ENCODE measurements around the gene GPR155. TPM values are rescaled to one million over a fixed set of nuclear protein-coding genes. Genes with fewer than 3 reads are reported as not detected.

Gene GPR155
- total RNA-seq, 4 donors from 2014 or later, result 28.8 to 43.2 (median 39.1) TPM

DNA sequence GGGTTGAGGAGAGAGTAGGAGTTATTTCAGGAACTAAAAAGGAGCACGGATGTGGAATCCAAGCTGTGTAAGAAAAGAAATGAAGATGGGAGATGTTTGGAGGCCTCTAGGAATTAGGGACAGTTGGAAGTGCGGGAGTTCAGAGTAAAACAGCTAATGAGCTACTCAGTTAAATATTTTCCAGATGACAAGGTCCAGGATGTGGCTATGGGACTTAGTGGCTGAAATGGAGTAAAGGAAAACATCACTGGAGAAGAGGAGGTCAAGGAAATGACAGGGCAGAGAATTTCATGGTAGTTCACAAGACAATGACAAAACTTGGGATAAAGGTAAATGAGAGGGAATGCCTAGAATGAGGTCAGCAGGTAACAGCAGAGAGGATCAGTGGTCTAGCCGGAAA lies 13.0 kb downstream of the GPR155 start:
- no peak for DNase-seq (ENCODE audit: extremely low spot score)
- H3K4me3 ChIP-seq, result no peak overlapping the region
- TF ChIP-seq POLR2AphosphoS5 (IDR thresholded peaks at IDR 0.05), result no peak
- intact Hi-C loops (cut with DNase I), result no loop called here
- WGBS, result 65% methylated on average over 3 of the region's 3 CpGs
- no peaks in the 10 kb centered on the region for H3K9me3 ChIP-seq
- H3K4me1 ChIP-seq, result no peaks in the 10 kb centered on the region
- peaks cover 0 to 13% (median 4%) of the 10 kb centered on the region in 4 donors for H3K36me3 ChIP-seq
- H3K27ac ChIP-seq (replicated peaks in 1 of 4), result no peak overlapping the region
- H3K27me3 ChIP-seq, result no peaks in the 10 kb centered on the region

DNA sequence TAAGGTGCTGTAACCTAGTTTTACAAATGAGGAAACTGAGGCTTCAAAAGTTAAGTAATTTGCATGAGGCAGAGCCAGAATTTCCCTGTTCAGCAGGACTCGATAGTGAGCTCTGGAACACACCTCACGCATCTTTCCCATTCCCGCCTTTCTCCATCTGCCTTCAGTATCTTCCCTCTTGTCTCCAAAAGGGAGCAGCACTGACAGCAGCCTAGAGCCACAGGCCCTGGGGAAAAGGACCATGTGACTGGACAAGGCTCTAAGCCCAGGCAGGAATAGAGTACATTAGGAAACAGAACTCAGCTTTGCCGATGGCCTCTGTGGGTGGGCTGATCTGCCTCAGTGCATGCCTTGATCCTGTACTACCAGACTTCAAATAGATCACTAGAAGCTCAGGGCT lies 21.5 kb downstream of the GPR155 start:
- no peak overlapping the region for H3K4me3 ChIP-seq
- no peaks in the 10 kb centered on the region for H3K9me3 ChIP-seq
- 77% methylated on average over 4 of the region's 4 CpGs for WGBS
- TF ChIP-seq POLR2A (IDR thresholded peaks at IDR 0.05; ENCODE audit: low read depth), result no peak
- TF ChIP-seq EP300 (IDR thresholded peaks at IDR 0.05), result no peak
- no peak for TF ChIP-seq POLR2AphosphoS5 (IDR thresholded peaks at IDR 0.05)
- TF ChIP-seq, protein P1, sequence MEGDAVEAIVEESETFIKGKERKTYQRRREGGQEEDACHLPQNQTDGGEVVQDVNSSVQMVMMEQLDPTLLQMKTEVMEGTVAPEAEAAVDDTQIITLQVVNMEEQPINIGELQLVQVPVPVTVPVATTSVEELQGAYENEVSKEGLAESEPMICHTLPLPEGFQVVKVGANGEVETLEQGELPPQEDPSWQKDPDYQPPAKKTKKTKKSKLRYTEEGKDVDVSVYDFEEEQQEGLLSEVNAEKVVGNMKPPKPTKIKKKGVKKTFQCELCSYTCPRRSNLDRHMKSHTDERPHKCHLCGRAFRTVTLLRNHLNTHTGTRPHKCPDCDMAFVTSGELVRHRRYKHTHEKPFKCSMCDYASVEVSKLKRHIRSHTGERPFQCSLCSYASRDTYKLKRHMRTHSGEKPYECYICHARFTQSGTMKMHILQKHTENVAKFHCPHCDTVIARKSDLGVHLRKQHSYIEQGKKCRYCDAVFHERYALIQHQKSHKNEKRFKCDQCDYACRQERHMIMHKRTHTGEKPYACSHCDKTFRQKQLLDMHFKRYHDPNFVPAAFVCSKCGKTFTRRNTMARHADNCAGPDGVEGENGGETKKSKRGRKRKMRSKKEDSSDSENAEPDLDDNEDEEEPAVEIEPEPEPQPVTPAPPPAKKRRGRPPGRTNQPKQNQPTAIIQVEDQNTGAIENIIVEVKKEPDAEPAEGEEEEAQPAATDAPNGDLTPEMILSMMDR (IDR thresholded peaks at IDR 0.05), result no peak
- H3K27me3 ChIP-seq, result no peaks in the 10 kb centered on the region
- intact Hi-C loops (cut with DNase I), result no loop called here
- H3K36me3 ChIP-seq, result peaks cover 0 to 53% (median 18%) of the 10 kb centered on the region in 4 donors
- no peak for DNase-seq (ENCODE audit: extremely low spot score)
- no peak overlapping the region for H3K27ac ChIP-seq (replicated peaks in 1 of 4)
- peaks cover 0 to 3% (median 0%) of the 10 kb centered on the region in 4 donors for H3K4me1 ChIP-seq

DNA sequence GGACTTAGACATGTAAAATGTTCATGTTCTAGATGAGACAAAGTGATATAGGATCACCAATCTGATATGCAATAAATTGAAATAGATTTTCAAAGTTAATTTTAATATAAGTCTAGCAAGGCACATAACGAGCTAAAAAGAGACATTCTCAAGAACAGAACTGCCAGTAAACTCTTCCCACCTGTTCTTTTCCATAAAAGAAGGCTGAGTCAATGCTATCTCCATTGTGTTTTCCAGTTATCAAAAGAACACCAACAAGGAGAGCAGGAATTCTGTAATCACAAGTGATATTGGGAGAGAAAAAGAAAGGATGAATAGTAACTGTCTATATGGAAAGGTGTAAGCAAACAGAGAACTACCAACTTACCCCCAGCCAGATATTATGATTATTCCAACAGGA lies 25.6 kb downstream of the GPR155 start:
- Histone ChIP-seq H3K4me1 (peaks cover 0 to 3% (median 0%) of the 10 kb centered on the region in 4 donors), H3K27ac (replicated peaks in 1 of 4) (no peak overlapping the region), H3K4me3 (no peak overlapping the region), H3K36me3 (peaks cover 15 to 72% (median 42%) of the 10 kb centered on the region in 4 donors), H3K9me3 (no peaks in the 10 kb centered on the region), H3K27me3 (no peaks in the 10 kb centered on the region)
- no peak for DNase-seq (ENCODE audit: extremely low spot score)
- TF ChIP-seq POLR2A (IDR thresholded peaks at IDR 0.05; ENCODE audit: low read depth) (no peak), POLR2AphosphoS5 (IDR thresholded peaks at IDR 0.05) (no peak), EP300 (IDR thresholded peaks at IDR 0.05) (no peak)
- WGBS, result 77% methylated on average over 1 of the region's 1 CpG
- intact Hi-C loops (cut with DNase I), result loop anchor here (5.0 kb wide), 1 partner anchor 226 kb away; no protein-coding TSS in a partner anchor

DNA sequence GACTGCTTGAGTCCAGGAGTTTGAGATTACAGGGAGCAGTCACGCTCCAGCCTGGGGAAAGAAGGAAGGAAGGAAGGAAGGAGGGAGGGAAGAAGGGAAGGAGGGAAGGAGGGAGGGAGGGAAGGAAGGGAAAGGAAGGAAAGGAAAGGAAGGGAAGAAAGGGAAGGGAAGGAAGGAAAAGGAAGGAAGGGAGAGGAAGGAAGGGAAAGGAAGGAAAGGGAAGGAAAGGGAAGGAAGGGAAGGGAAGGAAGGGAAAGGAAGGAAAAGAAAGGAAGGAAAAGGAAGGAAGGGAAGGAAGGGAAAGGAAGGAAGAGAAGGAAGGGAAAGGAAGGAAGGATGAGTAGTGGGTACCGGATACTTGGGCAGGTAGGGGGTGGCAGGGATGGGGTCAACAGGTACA lies 32.3 kb downstream of the GPR155 start:
- no peak overlapping the region for H3K27ac ChIP-seq (replicated peaks in 1 of 4)
- no peak overlapping the region for H3K4me3 ChIP-seq
- DNase-seq (ENCODE audit: extremely low spot score), result no peak
- intact Hi-C loops (cut with DNase I), result no loop called here
- TF ChIP-seq POLR2A (IDR thresholded peaks at IDR 0.05; ENCODE audit: low read depth) (no peak), EP300 (IDR thresholded peaks at IDR 0.05) (no peak), POLR2AphosphoS5 (IDR thresholded peaks at IDR 0.05) (no peak)
- TF ChIP-seq, protein P1 (IDR thresholded peaks at IDR 0.05), result no peak
- peaks cover 12 to 94% (median 65%) of the 10 kb centered on the region in 4 donors for H3K36me3 ChIP-seq
- no peaks in the 10 kb centered on the region for H3K9me3 ChIP-seq
- no peaks in the 10 kb centered on the region for H3K27me3 ChIP-seq
- 85% methylated on average over 2 of the region's 2 CpGs for WGBS
- H3K4me1 ChIP-seq, result no peaks in the 10 kb centered on the region

DNA sequence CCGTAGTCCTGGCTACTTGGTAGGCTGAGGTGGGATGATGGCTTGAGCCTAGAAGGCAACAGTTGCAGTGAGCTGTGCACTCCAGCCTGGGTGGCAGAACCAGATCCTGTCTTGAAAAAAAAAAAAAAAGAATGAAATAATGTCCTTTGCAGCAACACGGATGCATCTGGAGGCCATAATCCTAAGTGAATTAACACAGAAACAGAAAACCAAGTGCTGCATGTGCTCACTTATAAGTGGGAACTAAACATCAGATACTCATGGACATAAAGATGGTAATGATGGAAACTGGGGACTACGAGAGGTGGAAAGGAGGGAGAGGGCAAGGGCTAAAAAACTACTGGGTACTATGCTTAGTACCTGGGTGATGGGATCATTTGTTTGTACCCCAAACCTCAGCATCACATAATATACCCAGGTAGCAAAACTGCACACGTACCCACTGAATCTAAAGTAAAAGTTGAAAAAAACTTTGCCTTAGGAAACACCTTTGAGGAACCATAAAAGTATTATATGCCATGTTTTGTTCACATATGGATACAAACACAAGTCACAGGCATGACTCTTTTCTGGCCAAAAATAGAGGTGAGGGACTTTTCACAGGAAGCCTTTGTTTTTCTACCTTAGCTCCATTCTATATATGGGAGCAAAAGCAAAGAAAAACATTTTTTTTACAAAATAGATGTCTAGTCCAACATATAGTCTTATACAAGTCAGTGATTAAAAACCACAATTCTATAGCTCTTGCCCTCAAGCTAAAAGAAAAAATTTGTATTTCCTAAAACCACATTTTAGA lies 36.6 kb downstream of the GPR155 start:
- H3K9me3 ChIP-seq, result no peaks in the 10 kb centered on the region
- peaks cover 0 to 73% (median 40%) of the 10 kb centered on the region in 4 donors for H3K36me3 ChIP-seq
- H3K27ac ChIP-seq (replicated peaks in 1 of 4), result no peak overlapping the region
- WGBS, result 85% methylated on average over 4 of the region's 4 CpGs
- no peak for DNase-seq (ENCODE audit: extremely low spot score)
- no peaks in the 10 kb centered on the region for H3K27me3 ChIP-seq
- no peak overlapping the region for H3K4me3 ChIP-seq
- intact Hi-C loops (cut with DNase I), result no loop called here
- TF ChIP-seq, protein P1 (IDR thresholded peaks at IDR 0.05), result no peak
- H3K4me1 ChIP-seq, result peaks cover 0 to 5% (median 1%) of the 10 kb centered on the region in 4 donors
